GM12874 (cell line): ENCODE results near the gene HSPA9.

Experiments
- CTCF ChIP-seq: IDR thresholded peaks from 2 replicates; pipeline ENCODE4 v1.5.1; 2011; ENCODE audit warnings: low read depth, mild to moderate bottlenecking, control low read depth, low read length, moderate library complexity; ENCODE audit not compliant: insufficient read depth

Gene HSPA9

GRCh38 chr5:138536215-138536614, 39.0 kb downstream of the HSPA9 start:
- no peak for TF ChIP-seq CTCF

- no peak for TF ChIP-seq CTCF
Measured at GRCh38 chr5:138533973-138534941, 40.9 kb downstream of the HSPA9 start.

GRCh38 chr5:138529812-138530211, 45.4 kb downstream of the HSPA9 start:
- TF ChIP-seq CTCF = no peak

- no peak for TF ChIP-seq CTCF
Measured at GRCh38 chr5:138528744-138529469, 46.3 kb downstream of the HSPA9 start.

- TF ChIP-seq CTCF = no peak
Measured at GRCh38 chr5:138528208-138528607, 47.0 kb downstream of the HSPA9 start.

- no peak for TF ChIP-seq CTCF
Measured at GRCh38 chr5:138527170-138527569, 48.0 kb downstream of the HSPA9 start.

GRCh38 chr5:138523406-138523805, 51.8 kb downstream of the HSPA9 start:
- TF ChIP-seq CTCF = no peak
